CD14-positive monocyte (primary cell): Measurements from ENCODE around the gene FXYD6. TPM values are rescaled to one million over a fixed set of nuclear protein-coding genes. Genes with fewer than 3 reads are reported as not detected.

Experiments used
- DNase-seq, 3 donors: peaks; one replicate each; pipeline ENCODE4 v3.0.0-alpha.2; 2011 to 2022
- H2AFZ ChIP-seq: 2 replicates; pipeline ENCODE4 v1.6.0; 2012; ENCODE audit warnings: mild to moderate bottlenecking, low read depth, low read length, inconsistent platforms; ENCODE audit not compliant: insufficient read depth, poor library complexity, severe bottlenecking
- H3K27ac ChIP-seq, 2 donors: 1 replicate in 1 of 2; 2 replicates in 1 of 2; pipeline ENCODE4 v1.5.1; 2012 to 2013; ENCODE audit warnings: low read length in 2 of 2, control low read depth in 1 of 2, inconsistent platforms in 1 of 2, low read depth in 1 of 2, mild to moderate bottlenecking in 1 of 2
- H3K27me3 ChIP-seq, 2 donors: one replicate each; pipeline versions ENCODE4 v1.6.0 to v1.6.1; 2011 to 2013; ENCODE audit warnings: low read length in 2 of 2; ENCODE audit not compliant: control insufficient read depth in 2 of 2, insufficient read depth in 2 of 2
- H3K36me3 ChIP-seq, 2 donors: replicated peaks in 1 of 2; 1 replicate in 1 of 2; 2 replicates in 1 of 2; pipeline versions ENCODE4 v1.5.1 to v1.6.1; 2012 to 2013; ENCODE audit warnings: low read length in 2 of 2, control low read depth in 1 of 2, inconsistent platforms in 1 of 2, mild to moderate bottlenecking in 1 of 2; ENCODE audit not compliant: insufficient read depth in 2 of 2, control insufficient read depth in 1 of 2
- H3K4me1 ChIP-seq, 2 donors: 1 replicate in 1 of 2; 2 replicates in 1 of 2; pipeline versions ENCODE4 v1.5.1 to v1.6.1; 2012 to 2013; ENCODE audit warnings: low read length in 2 of 2, control low read depth in 1 of 2, inconsistent platforms in 1 of 2, mild to moderate bottlenecking in 1 of 2, moderate library complexity in 1 of 2; ENCODE audit not compliant: insufficient read depth in 2 of 2, control insufficient read depth in 1 of 2
- H3K4me2 ChIP-seq: replicated peaks from 2 replicates; pipeline ENCODE3; 2012; ENCODE audit warnings: low read length, moderate library complexity, mild to moderate bottlenecking; ENCODE audit not compliant: poor library complexity, severe bottlenecking; ENCODE audit errors: extremely low read depth
- H3K4me3 ChIP-seq, 3 experiments: fragments of 200-600 bp in 1 of 3; sonication (generic) in 1 of 3; replicated peaks in 1 of 3; 1 replicate in 2 of 3; 2 replicates in 1 of 3; pipeline ENCODE4 v1.5.1; 2011 to 2013; ENCODE audit warnings: low read length in 3 of 3, mild to moderate bottlenecking in 3 of 3, control low read depth in 2 of 3, low read depth in 2 of 3, inconsistent platforms in 1 of 3, moderate library complexity in 1 of 3
- H3K79me2 ChIP-seq: 2 replicates; pipeline ENCODE4 v1.6.0; 2012; ENCODE audit warnings: mild to moderate bottlenecking, control low read depth, inconsistent platforms, low read length, moderate library complexity; ENCODE audit not compliant: insufficient read depth
- H3K9ac ChIP-seq: 2 replicates; pipeline ENCODE4 v1.6.0; 2017; ENCODE audit warnings: low read length, mild to moderate bottlenecking; ENCODE audit not compliant: insufficient read depth, poor library complexity, severe bottlenecking
- H3K9me3 ChIP-seq, 2 donors: replicated peaks in 1 of 2; 1 replicate in 1 of 2; 2 replicates in 1 of 2; pipeline versions ENCODE4 v1.5.1 to v1.6.1; 2012 to 2013; ENCODE audit warnings: low read length in 2 of 2, control low read depth in 1 of 2; ENCODE audit not compliant: control insufficient read depth in 1 of 2, insufficient read depth in 1 of 2
- H4K20me1 ChIP-seq: 2 replicates; pipeline ENCODE4 v1.6.0; 2012; ENCODE audit warnings: mild to moderate bottlenecking, low read length, control low read depth, moderate library complexity; ENCODE audit not compliant: insufficient read depth
- H3K27ac Mint-ChIP-seq, 7 donors: one replicate each; pipeline ENCODE4 v1.8.0; 2020; ENCODE audit warnings: mild to moderate bottlenecking in 7 of 7, mixed read lengths in 7 of 7, moderate library complexity in 6 of 7, inconsistent platforms in 2 of 7
- H3K27me3 Mint-ChIP-seq, 3 donors: one replicate each; pipeline ENCODE4 v1.8.0; 2021 to 2022; ENCODE audit warnings: low read depth in 3 of 3, mild to moderate bottlenecking in 3 of 3, mixed read lengths in 3 of 3, moderate library complexity in 3 of 3, inconsistent platforms in 1 of 3
- H3K36me3 Mint-ChIP-seq, 2 donors: one replicate each; pipeline ENCODE4 v1.8.0; 2020; ENCODE audit warnings: mixed read lengths in 2 of 2, inconsistent platforms in 1 of 2, mild to moderate bottlenecking in 1 of 2
- H3K4me1 Mint-ChIP-seq: one replicate; pipeline ENCODE4 v1.8.0; 2020; ENCODE audit warnings: mild to moderate bottlenecking, mixed read lengths
- H3K4me3 Mint-ChIP-seq, 2 donors: one replicate each; pipeline ENCODE4 v1.8.0; 2020; ENCODE audit warnings: mild to moderate bottlenecking in 2 of 2, mixed read lengths in 2 of 2, moderate library complexity in 1 of 2
- H3K9me3 Mint-ChIP-seq, 7 donors: one replicate each; pipeline ENCODE4 v1.8.0; 2020 to 2022; ENCODE audit warnings: mixed read lengths in 7 of 7, mild to moderate bottlenecking in 6 of 7, moderate library complexity in 6 of 7, inconsistent platforms in 2 of 7
- CTCF ChIP-seq: fragments of 200-600 bp; IDR thresholded peaks from one replicate; pipeline ENCODE4 v1.8.0; 2022; ENCODE audit warnings: antibody characterized with exemption, mild to moderate bottlenecking
- WGBS: methylation state at CpG from one replicate; pipeline ENCODE4 v1.1.5; 2013; ENCODE audit warnings: missing lambda C conversion rate; ENCODE audit not compliant: insufficient coverage; 5-methylcytosine and 5-hydroxymethylcytosine counted together
- intact Hi-C, 2 donors: fragments of 100-400 bp; cut with micrococcal nuclease; formaldehyde crosslinking; loops; one replicate each; pipeline versions ENCODE4 v1.15.0 to v1.15.1; 2023
- polyA plus RNA-seq, 3 donors: library from polyadenylated mRNA; depleted of rRNA in 1 of 3; unstranded in 2 of 3; stranded (reverse) in 1 of 3; fragments of 300-500 nt in 2 of 3; fragments of >200 nt in 1 of 3; fragmentation: Illumina TruSeq in 2 of 3; gene quantifications; 1 replicate in 2 of 3; 2 replicates in 1 of 3; pipeline ENCODE4 v1.2.3, GENCODE V29; 2012 to 2021

Gene FXYD6
- polyA plus RNA-seq, 3 donors = 36.4 to 52.1 (median 44.1) TPM

DNA sequence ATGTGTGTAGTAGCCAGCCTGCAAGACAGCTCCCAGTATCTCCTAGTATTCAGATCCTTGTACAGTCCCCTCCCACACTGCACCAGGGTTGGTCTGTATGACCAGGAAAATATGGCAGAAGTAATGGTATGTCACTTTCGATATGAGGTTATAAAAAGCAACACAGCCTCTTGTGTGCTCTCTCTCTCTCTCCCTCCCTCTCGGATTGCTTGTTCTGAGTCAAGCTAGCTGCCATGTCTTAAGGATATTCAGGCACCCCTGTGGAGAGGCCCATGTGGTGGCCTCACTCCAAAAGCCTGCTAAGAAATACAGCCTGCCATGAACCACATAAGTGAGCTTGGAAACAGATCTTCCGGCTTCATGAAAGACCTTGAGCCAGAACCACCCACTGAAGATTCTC is 25.4 kb downstream of the FXYD6 start:
- peaks cover 10 to 13% of the 10 kb centered on the region in 2 donors for H3K9me3 ChIP-seq
- Mint-ChIP-seq H3K4me3 (no peak overlapping the region), H3K4me1 (peaks cover 5% of the 10 kb centered on the region), H3K27ac (no peak overlapping the region), H3K9me3 (peaks cover 9 to 16% (median 12%) of the 10 kb centered on the region in 7 donors), H3K36me3 (no peaks in the 10 kb centered on the region), H3K27me3 (peaks cover 0 to 1% (median 0%) of the 10 kb centered on the region in 3 donors)
- H3K4me3 ChIP-seq = no peak overlapping the region
- no peak overlapping the region for H3K4me2 ChIP-seq
- no peaks in the 10 kb centered on the region for H3K79me2 ChIP-seq
- no peaks in the 10 kb centered on the region for H4K20me1 ChIP-seq
- H2AFZ ChIP-seq = no peak overlapping the region
- H3K27me3 ChIP-seq = no peaks in the 10 kb centered on the region
- DNase-seq = no peak
- H3K27ac ChIP-seq = no peak overlapping the region
- no peaks in the 10 kb centered on the region for H3K36me3 ChIP-seq
- no CpG with 5 or more reads among the region's 3 CpGs for WGBS
- H3K9ac ChIP-seq = no peak overlapping the region
- no peaks in the 10 kb centered on the region for H3K4me1 ChIP-seq
- intact Hi-C loops = loop anchor here (5.0 to 10.0 kb wide), 3 partner anchors 41 to 91 kb away; no protein-coding TSS in a partner anchor
- no peak for TF ChIP-seq CTCF

- H3K36me3 ChIP-seq = no peaks in the 10 kb centered on the region
- Mint-ChIP-seq H3K9me3 (peaks cover 8 to 16% (median 12%) of the 10 kb centered on the region in 7 donors), H3K27me3 (peaks cover 0 to 1% (median 0%) of the 10 kb centered on the region in 3 donors), H3K4me3 (no peak overlapping the region), H3K36me3 (no peaks in the 10 kb centered on the region), H3K27ac (peak overlapping the region in 1 of 7 donors; percentile 38), H3K4me1 (peaks cover 5% of the 10 kb centered on the region)
- no peaks in the 10 kb centered on the region for H4K20me1 ChIP-seq
- no peak overlapping the region for H3K9ac ChIP-seq
- 23% methylated on average over 2 of the region's 6 CpGs for WGBS
- no peak overlapping the region for H3K27ac ChIP-seq
- no peaks in the 10 kb centered on the region for H3K79me2 ChIP-seq
- H3K4me3 ChIP-seq = no peak overlapping the region
- no peak for TF ChIP-seq CTCF
- no peaks in the 10 kb centered on the region for H3K27me3 ChIP-seq
- no peak overlapping the region for H3K4me2 ChIP-seq
- peaks cover 10 to 13% of the 10 kb centered on the region in 2 donors for H3K9me3 ChIP-seq
- intact Hi-C loops = loop anchor here (2.0 to 10.0 kb wide), 4 partner anchors 42 to 92 kb away; no protein-coding TSS in a partner anchor
- no peak for DNase-seq
- peak overlapping the region; percentile 55 for H2AFZ ChIP-seq
- no peaks in the 10 kb centered on the region for H3K4me1 ChIP-seq
Observed at GRCh38 chr11:117849781-117850414, 26.6 kb downstream of the FXYD6 start.
